GM13976 (cell line): Measurements from ENCODE around the gene TSR1.

Source experiments
- DNase-seq: peaks from one replicate; pipeline ENCODE4 v3.0.0; 2012; ENCODE audit warnings: low spot score
- in situ Hi-C: fragments of 300-500 bp; cut with MboI; formaldehyde crosslinking; loops from one replicate; pipeline ENCODE4 v1.12.0; 2022; ENCODE audit warnings: low sequenced_read_pairs, mixed read lengths, inconsistent platforms; ENCODE audit not compliant: unreplicated experiment
- TF ChIP-seq, protein P1 (sequence below): IDR thresholded peaks from 2 replicates; pipeline ENCODE4 v1.5.1; 2012; ENCODE audit warnings: borderline replicate concordance, mild to moderate bottlenecking; ENCODE audit not compliant: insufficient read depth; ENCODE audit errors: extremely low read depth, missing control alignments, control extremely low read depth

The TSR1 gene

GRCh38 chr17:2363851-2364762 lies 27.9 kb upstream of the TSR1 start:
- TF ChIP-seq, protein P1, sequence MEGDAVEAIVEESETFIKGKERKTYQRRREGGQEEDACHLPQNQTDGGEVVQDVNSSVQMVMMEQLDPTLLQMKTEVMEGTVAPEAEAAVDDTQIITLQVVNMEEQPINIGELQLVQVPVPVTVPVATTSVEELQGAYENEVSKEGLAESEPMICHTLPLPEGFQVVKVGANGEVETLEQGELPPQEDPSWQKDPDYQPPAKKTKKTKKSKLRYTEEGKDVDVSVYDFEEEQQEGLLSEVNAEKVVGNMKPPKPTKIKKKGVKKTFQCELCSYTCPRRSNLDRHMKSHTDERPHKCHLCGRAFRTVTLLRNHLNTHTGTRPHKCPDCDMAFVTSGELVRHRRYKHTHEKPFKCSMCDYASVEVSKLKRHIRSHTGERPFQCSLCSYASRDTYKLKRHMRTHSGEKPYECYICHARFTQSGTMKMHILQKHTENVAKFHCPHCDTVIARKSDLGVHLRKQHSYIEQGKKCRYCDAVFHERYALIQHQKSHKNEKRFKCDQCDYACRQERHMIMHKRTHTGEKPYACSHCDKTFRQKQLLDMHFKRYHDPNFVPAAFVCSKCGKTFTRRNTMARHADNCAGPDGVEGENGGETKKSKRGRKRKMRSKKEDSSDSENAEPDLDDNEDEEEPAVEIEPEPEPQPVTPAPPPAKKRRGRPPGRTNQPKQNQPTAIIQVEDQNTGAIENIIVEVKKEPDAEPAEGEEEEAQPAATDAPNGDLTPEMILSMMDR: no peak
- in situ Hi-C loops: no loop called here

GRCh38 chr17:2363318-2363717 lies 27.1 kb upstream of the TSR1 start:
- in situ Hi-C loops: no loop called here

More at GRCh38 chr17:2363851-2364762, 27.9 kb upstream of the TSR1 start:
- no peak for DNase-seq

GRCh38 chr17:2362881-2363280 lies 26.6 kb upstream of the TSR1 start:
- no peak for DNase-seq
- TF ChIP-seq, protein P1: no peak
- in situ Hi-C loops: no loop called here

More at GRCh38 chr17:2363318-2363717, 27.1 kb upstream of the TSR1 start:
- DNase-seq: no peak
- TF ChIP-seq, protein P1: no peak

DNA sequence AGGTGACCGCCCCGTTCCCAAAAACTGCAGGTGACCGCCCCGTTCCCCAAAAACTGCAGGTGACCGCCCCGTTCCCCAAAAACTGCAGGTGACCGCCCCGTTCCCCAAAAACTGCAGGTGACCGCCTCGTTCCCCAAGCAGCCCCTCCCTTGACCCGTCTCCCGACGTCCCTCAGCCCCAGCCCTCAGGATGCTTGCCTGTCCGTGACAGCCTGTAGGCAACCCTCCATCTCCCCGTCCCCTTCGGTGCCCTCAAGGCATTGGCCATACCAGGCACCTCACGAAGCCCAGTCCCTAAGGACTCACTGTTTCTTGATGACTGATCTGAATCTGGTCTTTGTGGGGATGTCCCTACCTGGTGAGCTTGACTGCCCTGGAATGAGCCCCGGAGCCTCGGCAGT lies 26.2 kb upstream of the TSR1 start:
- in situ Hi-C loops: no loop called here
- TF ChIP-seq, protein P1: no peak
- no peak for DNase-seq

- TF ChIP-seq, protein P1: no peak
- in situ Hi-C loops: no loop called here
- no peak for DNase-seq
Observed at GRCh38 chr17:2362016-2362415, 25.8 kb upstream of the TSR1 start.

DNA sequence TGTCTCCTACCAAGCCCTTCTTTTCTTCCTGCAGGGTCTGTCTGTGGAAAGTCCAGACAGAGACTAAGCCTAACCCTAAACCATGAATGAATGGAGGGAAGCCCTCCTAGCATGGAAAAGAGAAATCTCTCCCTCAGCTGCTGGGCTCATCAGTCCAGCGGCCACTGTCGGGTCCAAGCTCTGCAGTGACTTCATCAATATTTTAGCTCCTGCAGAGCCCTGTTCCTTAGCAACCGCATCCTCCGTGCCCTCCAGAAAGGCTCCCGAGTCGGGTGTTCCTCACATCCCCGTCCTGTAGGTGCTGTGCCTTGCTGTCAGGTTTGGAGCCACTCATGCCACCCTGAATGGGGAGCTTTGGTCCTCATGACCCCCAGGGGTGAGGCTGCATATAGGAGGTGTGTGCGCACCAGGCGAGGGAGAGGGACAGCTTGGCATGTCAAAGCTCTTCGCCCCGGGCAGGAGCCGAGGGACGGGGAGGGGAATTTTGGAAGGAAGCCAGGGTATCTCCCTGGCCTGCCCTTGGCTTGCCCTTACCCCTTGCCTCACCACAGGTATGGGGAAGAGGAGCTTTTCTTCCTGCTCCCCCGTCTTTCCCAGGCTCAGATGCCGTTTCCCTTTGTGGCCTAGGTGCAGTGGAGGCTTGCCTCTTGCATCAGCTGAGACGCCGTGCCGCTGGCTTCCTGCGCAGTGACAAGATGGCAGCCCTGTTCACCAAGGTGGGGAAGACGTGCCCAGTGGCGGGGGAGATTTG lies 24.9 kb upstream of the TSR1 start:
- in situ Hi-C loops: no loop called here
- TF ChIP-seq, protein P1: no peak
- DNase-seq: no peak
